ENCODE measurements around the gene RAB3D. TPM values are rescaled to one million over a fixed set of nuclear protein-coding genes. Genes with fewer than 3 reads are reported as not detected.
A peak's percentile ranks its signal among the peaks of the same experiment; 100 is the strongest.

Gene RAB3D
- total and polyA plus RNA-seq, 10 of the 15 experiments (the other 5 are each of a cell fraction or from before 2014, with no cell fraction given): 1.1 to 15.7 (median 6.2) TPM

- peak; percentile 8; the same call in 1 of the 2 replicates for TF ChIP-seq HCFC1 (IDR thresholded peaks at IDR 0.05; ENCODE audit: low read length)
- TF ChIP-seq CREB1 (IDR thresholded peaks at IDR 0.05; ENCODE audit: low read depth): peak; percentile 92
- peak; percentile 95 for TF ChIP-seq SP1 (IDR thresholded peaks at IDR 0.05; ENCODE audit: low read depth, low read length)
- TF ChIP-seq MYC (IDR thresholded peaks at IDR 0.05; ENCODE audit: insufficient read depth, insufficient read length, insufficient replicate concordance, low read length, severe bottlenecking): no peak
- TF ChIP-seq PKNOX1 (IDR thresholded peaks at IDR 0.05): peak; percentile 92
- no peak for TF ChIP-seq RAD21 (IDR thresholded peaks at IDR 0.05; ENCODE audit: insufficient read depth, low read depth, low read length)
- peak; percentile 44; the same call in 1 of the 2 replicates for TF ChIP-seq REST (IDR thresholded peaks at IDR 0.05; ENCODE audit: low read depth, low read length)
- TF ChIP-seq TARDBP (IDR thresholded peaks at IDR 0.05; ENCODE audit: borderline replicate concordance): no peak
- no peak for TF ChIP-seq ASH2L (IDR thresholded peaks at IDR 0.05; ENCODE audit: borderline replicate concordance, low read depth)
- peak; percentile 78 for TF ChIP-seq TCF12 (IDR thresholded peaks at IDR 0.05; ENCODE audit: low read depth, low read length)
- TF ChIP-seq BCL11A (IDR thresholded peaks at IDR 0.05; ENCODE audit: low read depth, low read length): no peak
- no peak for TF ChIP-seq CBX3 (IDR thresholded peaks at IDR 0.05; ENCODE audit: borderline replicate concordance, low read depth)
- TF ChIP-seq SMAD1 (IDR thresholded peaks at IDR 0.05; ENCODE audit: low read depth, partially characterized antibody): no peak
- no peak for TF ChIP-seq ATF3 (IDR thresholded peaks at IDR 0.05; ENCODE audit: borderline replicate concordance, extremely low read depth, low read depth, low read length)
- peak; percentile 51; the same call in 1 of the 2 replicates for TF ChIP-seq TAF1 (IDR thresholded peaks at IDR 0.05; ENCODE audit: borderline replicate concordance, low read depth, low read length)
- TF ChIP-seq NKRF (conservative IDR thresholded peaks at IDR 0.05): no peak; the same call in 1 of the 2 replicates
- peak; percentile 28; the same call in 1 of the 2 replicates for TF ChIP-seq JUNB (IDR thresholded peaks at IDR 0.05)
- 0 out of 2 replicates have a peak, but pooled peaks have one; percentile 39 for TF ChIP-seq BACH1 (IDR thresholded peaks at IDR 0.05; ENCODE audit: borderline replicate concordance)
- TF ChIP-seq RCOR1 (conservative IDR thresholded peaks at IDR 0.05; ENCODE audit: low read depth, low read length): no peak
- TF ChIP-seq RELA (IDR thresholded peaks at IDR 0.05; ENCODE audit: borderline replicate concordance, partially characterized antibody): peak; percentile 80
- peak; percentile 42 for TF ChIP-seq PBX3 (IDR thresholded peaks at IDR 0.05; ENCODE audit: insufficient replicate concordance, low read depth, low read length)
- TF ChIP-seq RB1 (IDR thresholded peaks at IDR 0.05; ENCODE audit: borderline replicate concordance): no peak
Measured at GRCh38 chr19:11346104-11346940, 6.9 kb upstream of the RAB3D start, which contains the start of the genes CCDC159 and TMEM205 (continued).

Measured in GM12878 (cell line).